Mesendoderm (in vitro differentiated cells): Measurements from ENCODE around the gene TBXAS1.

Source experiments
- DNase-seq: peaks from one replicate; pipeline ENCODE4 v3.0.0; 2013
- H2AK5ac ChIP-seq: 2 replicates; pipeline ENCODE4 v1.6.1; 2013; ENCODE audit warnings: low read length, inconsistent platforms
- H2BK120ac ChIP-seq: 2 replicates; pipeline ENCODE4 v1.6.1; 2013; ENCODE audit warnings: low read depth, mild to moderate bottlenecking, low read length, moderate library complexity, mixed read lengths
- H2BK15ac ChIP-seq: replicated peaks from 2 replicates; pipeline ENCODE4 v1.6.1; 2013; ENCODE audit warnings: low read depth, mild to moderate bottlenecking, moderate library complexity
- H2BK5ac ChIP-seq: 2 replicates; pipeline ENCODE4 v1.6.1; 2013; ENCODE audit warnings: low read length, inconsistent platforms
- H3K18ac ChIP-seq: 2 replicates; pipeline ENCODE4 v1.6.1; 2013; ENCODE audit warnings: mild to moderate bottlenecking, low read length, mixed read lengths
- H3K23ac ChIP-seq: one replicate; pipeline ENCODE4 v1.6.1; 2013; ENCODE audit warnings: low read length
- H3K27ac ChIP-seq: 2 replicates; pipeline ENCODE4 v1.5.1; 2013; ENCODE audit warnings: low read depth, mild to moderate bottlenecking, inconsistent platforms, low read length, moderate library complexity
- H3K27me3 ChIP-seq: 2 replicates; pipeline ENCODE4 v1.6.1; 2013; ENCODE audit warnings: low read length, control low read depth, mild to moderate bottlenecking, inconsistent platforms; ENCODE audit not compliant: insufficient read depth, poor library complexity
- H3K36me3 ChIP-seq: 2 replicates; pipeline ENCODE4 v1.6.1; 2013; ENCODE audit warnings: low read length, inconsistent platforms; ENCODE audit not compliant: control insufficient read depth, insufficient read depth
- H3K4ac ChIP-seq: one replicate; pipeline ENCODE4 v1.6.1; 2013; ENCODE audit warnings: low read depth, mild to moderate bottlenecking, low read length, moderate library complexity
- H3K4me1 ChIP-seq: 2 replicates; pipeline ENCODE4 v1.6.1; 2013; ENCODE audit warnings: low read depth, low read length, inconsistent platforms; ENCODE audit not compliant: control insufficient read depth
- H3K4me2 ChIP-seq: 2 replicates; pipeline ENCODE4 v1.6.1; 2013; ENCODE audit warnings: low read length
- H3K4me3 ChIP-seq: 2 replicates; pipeline ENCODE4 v1.5.1; 2013; ENCODE audit warnings: mild to moderate bottlenecking, low read length
- H3K56ac ChIP-seq: one replicate; pipeline ENCODE4 v1.6.1; 2013; ENCODE audit warnings: low read length
- H3K79me1 ChIP-seq: 2 replicates; pipeline ENCODE4 v1.6.1; 2013; ENCODE audit warnings: low read length, inconsistent platforms
- H3K79me2 ChIP-seq: 2 replicates; pipeline ENCODE4 v1.6.1; 2013; ENCODE audit warnings: mild to moderate bottlenecking, low read length; ENCODE audit not compliant: control insufficient read depth, insufficient read depth
- H3K9ac ChIP-seq: 2 replicates; pipeline ENCODE4 v1.6.1; 2013; ENCODE audit warnings: low read length, inconsistent platforms
- H4K5ac ChIP-seq: one replicate; pipeline ENCODE4 v1.6.1; 2013; ENCODE audit warnings: low read length
- H4K8ac ChIP-seq: one replicate; pipeline ENCODE4 v1.6.1; 2013; ENCODE audit warnings: low read depth, mild to moderate bottlenecking, control low read depth, low read length, moderate library complexity
- WGBS: extraction: QIAGEN DNeasy Blood & Tissue Kit; methylation state at CpG from one replicate; pipeline ENCODE4 v1.1.7; 2013; ENCODE audit warnings: low lambda C conversion rate, missing lambda C conversion rate; ENCODE audit not compliant: insufficient coverage; ENCODE audit errors: extremely low coverage; 5-methylcytosine and 5-hydroxymethylcytosine counted together

Gene TBXAS1

DNA sequence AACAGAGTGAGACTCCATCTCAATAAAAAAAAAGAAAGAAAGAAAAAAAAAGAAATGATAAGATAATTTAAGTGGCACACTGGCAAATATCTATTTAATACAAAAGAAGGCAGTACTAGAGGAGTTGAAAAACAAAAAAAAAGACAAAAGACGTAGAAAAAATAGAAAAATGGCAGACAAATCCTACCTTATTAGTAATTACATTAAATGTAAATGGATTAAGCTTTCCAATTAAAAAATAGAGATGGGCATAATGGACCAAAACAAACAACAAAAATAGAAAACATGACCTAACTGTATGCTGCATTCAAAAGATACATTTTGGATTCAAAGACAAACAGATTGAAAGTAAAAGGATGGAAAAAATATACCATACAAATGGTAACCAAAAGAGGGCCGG, 239.0 kb downstream of the TBXAS1 start:
- no peak overlapping the region for H4K5ac ChIP-seq
- no peak overlapping the region for H4K8ac ChIP-seq
- H2BK15ac ChIP-seq, result no peak overlapping the region
- H3K27ac ChIP-seq, result no peak overlapping the region
- no peaks in the 10 kb centered on the region for H3K79me2 ChIP-seq
- no peak overlapping the region for H3K4me3 ChIP-seq
- H3K56ac ChIP-seq, result no peak overlapping the region
- peaks cover 4% of the 10 kb centered on the region for H3K27me3 ChIP-seq
- no peaks in the 10 kb centered on the region for H3K4me1 ChIP-seq
- no peak for DNase-seq
- H3K4me2 ChIP-seq, result no peak overlapping the region
- no peak overlapping the region for H3K23ac ChIP-seq
- H3K4ac ChIP-seq, result no peak overlapping the region
- no peak overlapping the region for H2BK5ac ChIP-seq
- H2BK120ac ChIP-seq, result no peak overlapping the region
- no peak overlapping the region for H2AK5ac ChIP-seq
- no peak overlapping the region for H3K18ac ChIP-seq
- H3K79me1 ChIP-seq, result no peaks in the 10 kb centered on the region
- H3K36me3 ChIP-seq, result no peaks in the 10 kb centered on the region
- no peak overlapping the region for H3K9ac ChIP-seq
- WGBS, result no CpG with 5 or more reads among the region's 2 CpGs

DNA sequence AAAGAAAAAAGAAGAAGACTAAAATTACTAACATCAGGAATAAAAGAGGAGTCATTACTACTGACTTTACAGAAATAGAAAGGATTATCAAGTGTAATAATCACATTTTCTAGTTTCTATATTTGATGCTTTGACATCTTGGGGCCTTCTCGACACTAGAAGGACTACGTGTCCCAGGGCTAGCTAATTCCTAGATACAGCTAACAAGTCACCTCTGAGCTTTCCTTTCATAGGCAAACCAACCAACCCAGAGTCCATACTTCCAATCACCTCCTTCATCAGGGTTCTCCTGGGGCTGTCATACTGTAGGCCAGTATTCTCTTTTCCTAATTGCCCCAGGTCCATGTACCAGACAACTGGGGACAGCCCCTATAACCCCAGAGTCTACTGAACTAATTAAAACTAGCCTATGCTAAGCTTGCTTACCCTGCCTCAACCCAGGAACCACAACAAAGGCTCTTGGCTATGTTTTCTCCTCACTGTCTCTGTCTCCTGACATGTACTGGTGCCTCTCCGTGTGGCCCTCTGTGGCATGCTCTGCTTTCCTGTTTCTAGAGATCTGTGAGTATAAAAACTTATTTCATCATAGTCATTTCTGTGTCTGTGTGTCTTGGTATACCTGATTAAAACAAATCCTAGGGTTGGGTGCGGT, 240.4 kb downstream of the TBXAS1 start:
- Histone ChIP-seq H3K56ac (no peak overlapping the region), H3K4me3 (no peak overlapping the region)
- no peak for DNase-seq

More for the DNA sequence above, 240.4 kb downstream of the TBXAS1 start:
- H3K4ac ChIP-seq, result no peak overlapping the region
- H3K79me2 ChIP-seq, result no peaks in the 10 kb centered on the region
- H3K4me2 ChIP-seq, result no peak overlapping the region
- H4K8ac ChIP-seq, result no peak overlapping the region
- no peak overlapping the region for H2BK120ac ChIP-seq
- WGBS, result no CpG with 5 or more reads among the region's 4 CpGs
- no peak overlapping the region for H3K27ac ChIP-seq
- H3K23ac ChIP-seq, result no peak overlapping the region
- no peak overlapping the region for H2BK15ac ChIP-seq
- H3K27me3 ChIP-seq, result no peaks in the 10 kb centered on the region
- no peaks in the 10 kb centered on the region for H3K36me3 ChIP-seq
- H2BK5ac ChIP-seq, result no peak overlapping the region
- no peaks in the 10 kb centered on the region for H3K4me1 ChIP-seq
- H3K9ac ChIP-seq, result no peak overlapping the region
- H2AK5ac ChIP-seq, result no peak overlapping the region
- H3K79me1 ChIP-seq, result no peaks in the 10 kb centered on the region
- H3K18ac ChIP-seq, result no peak overlapping the region
- H4K5ac ChIP-seq, result no peak overlapping the region
